Progenitor cell of endocrine pancreas (in vitro differentiated cells): ENCODE data around the gene NDOR1. TPM values are rescaled to one million over a fixed set of nuclear protein-coding genes. Genes with fewer than 3 reads are reported as not detected.

Experiments
- DNase-seq: peaks from one replicate; pipeline ENCODE4 v3.0.0; 2021; ENCODE audit warnings: low spot score; ENCODE audit not compliant: unreplicated experiment
- H3K27ac Mint-ChIP-seq: 2 replicates; pipeline ENCODE4 v1.8.0; 2021; ENCODE audit warnings: mild to moderate bottlenecking, moderate library complexity, mixed read lengths
- H3K27me3 Mint-ChIP-seq: 2 replicates; pipeline ENCODE4 v1.8.0; 2021; ENCODE audit warnings: mixed read lengths
- H3K36me3 Mint-ChIP-seq: 2 replicates; pipeline ENCODE4 v1.8.0; 2022; ENCODE audit warnings: mixed read lengths; ENCODE audit not compliant: insufficient read depth
- H3K4me1 Mint-ChIP-seq: 2 replicates; pipeline ENCODE4 v1.8.0; 2021; ENCODE audit warnings: low read depth, mixed read lengths
- H3K4me3 Mint-ChIP-seq: 2 replicates; pipeline ENCODE4 v1.8.0; 2021; ENCODE audit warnings: low read depth, mild to moderate bottlenecking, moderate library complexity, mixed read lengths
- H3K9me3 Mint-ChIP-seq: 2 replicates; pipeline ENCODE4 v1.8.0; 2021; ENCODE audit warnings: low read depth, mixed read lengths
- CTCF ChIP-seq: fragments of 200-600 bp; sonication (generic); IDR thresholded peaks from one replicate; pipeline ENCODE4 v1.5.0; 2021; ENCODE audit warnings: antibody characterized with exemption, mild to moderate bottlenecking; ENCODE audit not compliant: unreplicated experiment
- total RNA-seq: library from RNA; stranded (reverse); gene quantifications from 2 replicates; pipeline ENCODE4 v1.2.1, GENCODE V29; 2021

NDOR1 gene
- total RNA-seq, 1 donor from 2014 or later: 37.4 TPM

- H3K27ac Mint-ChIP-seq: peak overlapping the region; percentile 88
- peaks cover 15% of the 10 kb centered on the region for H3K4me1 Mint-ChIP-seq
- DNase-seq: no peak
- TF ChIP-seq CTCF: no peak
- H3K9me3 Mint-ChIP-seq: no peaks in the 10 kb centered on the region
- H3K36me3 Mint-ChIP-seq: peaks cover 2% of the 10 kb centered on the region
- H3K27me3 Mint-ChIP-seq: no peaks in the 10 kb centered on the region
- H3K4me3 Mint-ChIP-seq: peak overlapping the region; percentile 91
Observed at GRCh38 chr9:137187386-137187785, 18.1 kb upstream of the NDOR1 start.

GRCh38 chr9:137188086-137188489 is 17.4 kb upstream of the NDOR1 start:
- peak overlapping the region; percentile 91 for H3K4me3 Mint-ChIP-seq
- DNase-seq: no peak
- H3K36me3 Mint-ChIP-seq: peaks cover 2% of the 10 kb centered on the region
- H3K27me3 Mint-ChIP-seq: no peaks in the 10 kb centered on the region
- H3K4me1 Mint-ChIP-seq: peaks cover 15% of the 10 kb centered on the region
- peak overlapping the region; percentile 93 for H3K27ac Mint-ChIP-seq
- H3K9me3 Mint-ChIP-seq: no peaks in the 10 kb centered on the region
- TF ChIP-seq CTCF: no peak

GRCh38 chr9:137188490-137189296 is 16.8 kb upstream of the NDOR1 start, which contains the start of the genes ANAPC2 and SSNA1:
Gene ANAPC2 (minus strand): TSS chr9:137188560. CDS start chr9:137188532, 28 bp downstream.
Gene SSNA1 (plus strand): TSS chr9:137188676. CDS start chr9:137188727, 51 bp downstream.
- Mint-ChIP-seq H3K27me3 (no peaks in the 10 kb centered on the region), H3K9me3 (no peaks in the 10 kb centered on the region), H3K36me3 (peaks cover under 1% of the 10 kb centered on the region), H3K4me3 (peak within 1 kb of the TSS; percentile 92), H3K4me1 (peaks cover 15% of the 10 kb centered on the region), H3K27ac (peak within 1 kb of the TSS; percentile 98)
- DNase-seq: peak; percentile 93
- TF ChIP-seq CTCF: peak; percentile 48

GRCh38 chr9:137189297-137190295 is 15.9 kb upstream of the NDOR1 start:
- no peak for DNase-seq
- Mint-ChIP-seq H3K4me3 (peak overlapping the region; percentile 92), H3K27ac (peak overlapping the region; percentile 98)

More at GRCh38 chr9:137189297-137190295, 15.9 kb upstream of the NDOR1 start:
- peaks cover 15% of the 10 kb centered on the region for H3K4me1 Mint-ChIP-seq
- H3K9me3 Mint-ChIP-seq: no peaks in the 10 kb centered on the region
- H3K36me3 Mint-ChIP-seq: no peaks in the 10 kb centered on the region
- no peaks in the 10 kb centered on the region for H3K27me3 Mint-ChIP-seq
- no peak for TF ChIP-seq CTCF
